ENCODE data around the gene GKAP1.
"Not testable (repeated sequence)": the region's sequence is repeated elsewhere in the genome, so short reads cannot be mapped to it uniquely, and the experiment has no call there.

- TF ChIP-seq EZH2phosphoT487 (IDR thresholded peaks at IDR 0.05; ENCODE audit: borderline replicate concordance); CTCF (conservative IDR thresholded peaks at IDR 0.05; ENCODE audit: low read length): not testable (repeated sequence)
These were observed 112.3 kb downstream of the GKAP1 start for GRCh38 chr9:83705219-83705651.
